Activated CD4-positive, alpha-beta T cell treated with anti-CD3 and anti-CD28 coated beads for 4 hours (primary cell): ENCODE measurements around the gene SBF2.
"Not testable (repeated sequence)": the region's sequence is repeated elsewhere in the genome, so short reads cannot be mapped to it uniquely, and the experiment has no call there.

Source experiments
- DNase-seq, 2 donors: peaks; one replicate each; pipeline ENCODE4 v3.0.0-alpha.2; 2020

The SBF2 gene

GRCh38 chr11:9941991-9942390 lies 352.0 kb downstream of the SBF2 start:
- DNase-seq = no peak

- not testable (repeated sequence) for DNase-seq
Observed at GRCh38 chr11:9939150-9939549, 354.9 kb downstream of the SBF2 start.

GRCh38 chr11:9936754-9937153 lies 357.3 kb downstream of the SBF2 start:
- DNase-seq = no peak

- not testable (repeated sequence) for DNase-seq
Observed at GRCh38 chr11:9932843-9933242, 361.2 kb downstream of the SBF2 start.

GRCh38 chr11:9930562-9931331 lies 363.3 kb downstream of the SBF2 start:
- DNase-seq = not testable (repeated sequence)

GRCh38 chr11:9927670-9928069 lies 366.3 kb downstream of the SBF2 start:
- DNase-seq = no peak

GRCh38 chr11:9923280-9923679 lies 370.7 kb downstream of the SBF2 start:
- no peak for DNase-seq

- no peak for DNase-seq
Observed at GRCh38 chr11:9922806-9923205, 371.2 kb downstream of the SBF2 start.

GRCh38 chr11:9916480-9916879 lies 377.5 kb downstream of the SBF2 start:
- DNase-seq = no peak

GRCh38 chr11:9914064-9914463 lies 380.0 kb downstream of the SBF2 start:
- no peak for DNase-seq

GRCh38 chr11:9905960-9906791 lies 387.8 kb downstream of the SBF2 start:
- DNase-seq = no peak

GRCh38 chr11:9905501-9905951 lies 388.5 kb downstream of the SBF2 start:
- no peak for DNase-seq

- DNase-seq = no peak
Observed at GRCh38 chr11:9903579-9903978, 390.4 kb downstream of the SBF2 start.

GRCh38 chr11:9901943-9902342 lies 392.1 kb downstream of the SBF2 start:
- DNase-seq = no peak

- DNase-seq = not testable (repeated sequence)
Observed at GRCh38 chr11:9900253-9900652, 393.8 kb downstream of the SBF2 start.

GRCh38 chr11:9899676-9900075 lies 394.3 kb downstream of the SBF2 start:
- no peak for DNase-seq

GRCh38 chr11:9896902-9897301 lies 397.1 kb downstream of the SBF2 start:
- no peak for DNase-seq

- DNase-seq = no peak
Observed at GRCh38 chr11:9895006-9895405, 399.0 kb downstream of the SBF2 start.

GRCh38 chr11:9893474-9893873 lies 400.5 kb downstream of the SBF2 start:
- no peak for DNase-seq

- no peak for DNase-seq
Observed at GRCh38 chr11:9888938-9889337, 405.1 kb downstream of the SBF2 start.

- no peak for DNase-seq
Observed at GRCh38 chr11:9887472-9887871, 406.5 kb downstream of the SBF2 start.

GRCh38 chr11:9886595-9886994 lies 407.4 kb downstream of the SBF2 start:
- DNase-seq = no peak

- no peak for DNase-seq
Observed at GRCh38 chr11:9884601-9885000, 409.4 kb downstream of the SBF2 start.

GRCh38 chr11:9880657-9881056 lies 413.4 kb downstream of the SBF2 start:
- DNase-seq = no peak
